ENCODE results near the gene IZUMO1R.

Gene IZUMO1R

GRCh38 chr11:94315664-94316063, 11.3 kb downstream of the IZUMO1R start:
- H3K9ac ChIP-seq (ENCODE audit: low read length), result no peak overlapping the region
- no peaks in the 10 kb centered on the region for H3F3A ChIP-seq (ENCODE audit: insufficient read depth, low read length)
- no peaks in the 10 kb centered on the region for H4K20me1 ChIP-seq (ENCODE audit: insufficient read depth, low read length)
- H3K27me3 ChIP-seq (ENCODE audit: insufficient read depth, low read length), result no peaks in the 10 kb centered on the region
- H3K27ac ChIP-seq (ENCODE audit: low read depth, low read length, poor library complexity, severe bottlenecking), result no peak overlapping the region
- H3K4me3 ChIP-seq (ENCODE audit: low read depth, low read length, poor library complexity, severe bottlenecking), result no peak overlapping the region
- H3K4me1 ChIP-seq (ENCODE audit: insufficient read depth, low read length, severe bottlenecking), result no peaks in the 10 kb centered on the region
- no peak for TF ChIP-seq EZH2 (IDR thresholded peaks at IDR 0.05; ENCODE audit: borderline replicate concordance, low read length)
- no peak for TF ChIP-seq CTCF (IDR thresholded peaks at IDR 0.05; ENCODE audit: low read length)
- no peaks in the 10 kb centered on the region for H3K36me3 ChIP-seq (ENCODE audit: insufficient read depth, low read length)
- H2AFZ ChIP-seq (ENCODE audit: low read length), result no peak overlapping the region
- no peak overlapping the region for H3K4me2 ChIP-seq (ENCODE audit: low read length)
- no peaks in the 10 kb centered on the region for H3K9me2 ChIP-seq (ENCODE audit: low read depth, low read length)
- no peaks in the 10 kb centered on the region for H3K79me2 ChIP-seq (ENCODE audit: insufficient read depth, low read length)
- H3K9me3 ChIP-seq (ENCODE audit: low read length), result no peaks in the 10 kb centered on the region

- no peak overlapping the region for H3K9ac ChIP-seq (ENCODE audit: low read length)
- no peak overlapping the region for H3K4me2 ChIP-seq (ENCODE audit: low read length)
- no peaks in the 10 kb centered on the region for H4K20me1 ChIP-seq (ENCODE audit: insufficient read depth, low read length)
- H2AFZ ChIP-seq (ENCODE audit: low read length), result no peak overlapping the region
- H3K27me3 ChIP-seq (ENCODE audit: insufficient read depth, low read length), result no peaks in the 10 kb centered on the region
- no peaks in the 10 kb centered on the region for H3K36me3 ChIP-seq (ENCODE audit: insufficient read depth, low read length)
- no peaks in the 10 kb centered on the region for H3K9me3 ChIP-seq (ENCODE audit: low read length)
- no peak overlapping the region for H3K4me3 ChIP-seq (ENCODE audit: low read depth, low read length, poor library complexity, severe bottlenecking)
- no peaks in the 10 kb centered on the region for H3K79me2 ChIP-seq (ENCODE audit: insufficient read depth, low read length)
- no peaks in the 10 kb centered on the region for H3F3A ChIP-seq (ENCODE audit: insufficient read depth, low read length)
- TF ChIP-seq EZH2 (IDR thresholded peaks at IDR 0.05; ENCODE audit: borderline replicate concordance, low read length) (no peak), CTCF (IDR thresholded peaks at IDR 0.05; ENCODE audit: low read length) (no peak)
- H3K27ac ChIP-seq (ENCODE audit: low read depth, low read length, poor library complexity, severe bottlenecking), result no peak overlapping the region
- H3K9me2 ChIP-seq (ENCODE audit: low read depth, low read length), result no peaks in the 10 kb centered on the region
- H3K4me1 ChIP-seq (ENCODE audit: insufficient read depth, low read length, severe bottlenecking), result no peaks in the 10 kb centered on the region
Observed at GRCh38 chr11:94322501-94322900, 18.1 kb downstream of the IZUMO1R start.

GRCh38 chr11:94325681-94326080, 21.3 kb downstream of the IZUMO1R start:
- H4K20me1 ChIP-seq (ENCODE audit: insufficient read depth, low read length), result no peaks in the 10 kb centered on the region
- H3K9ac ChIP-seq (ENCODE audit: low read length), result no peak overlapping the region
- no peak overlapping the region for H2AFZ ChIP-seq (ENCODE audit: low read length)
- no peaks in the 10 kb centered on the region for H3K27me3 ChIP-seq (ENCODE audit: insufficient read depth, low read length)
- H3K4me1 ChIP-seq (ENCODE audit: insufficient read depth, low read length, severe bottlenecking), result no peaks in the 10 kb centered on the region
- H3K4me2 ChIP-seq (ENCODE audit: low read length), result no peak overlapping the region
- H3K27ac ChIP-seq (ENCODE audit: low read depth, low read length, poor library complexity, severe bottlenecking), result no peak overlapping the region
- H3K4me3 ChIP-seq (ENCODE audit: low read depth, low read length, poor library complexity, severe bottlenecking), result no peak overlapping the region
- H3K36me3 ChIP-seq (ENCODE audit: insufficient read depth, low read length), result no peaks in the 10 kb centered on the region
- H3K9me2 ChIP-seq (ENCODE audit: low read depth, low read length), result no peaks in the 10 kb centered on the region
- no peaks in the 10 kb centered on the region for H3K9me3 ChIP-seq (ENCODE audit: low read length)
- TF ChIP-seq EZH2 (IDR thresholded peaks at IDR 0.05; ENCODE audit: borderline replicate concordance, low read length) (no peak), CTCF (IDR thresholded peaks at IDR 0.05; ENCODE audit: low read length) (peak; percentile 84)
- no peaks in the 10 kb centered on the region for H3F3A ChIP-seq (ENCODE audit: insufficient read depth, low read length)
- H3K79me2 ChIP-seq (ENCODE audit: insufficient read depth, low read length), result no peaks in the 10 kb centered on the region

Data from OCI-LY1 (cell line).